HFFc6 (cell line): Measurements from ENCODE around the gene CYS1. TPM values are rescaled to one million over a fixed set of nuclear protein-coding genes. Genes with fewer than 3 reads are reported as not detected.
A peak's percentile ranks its signal among the peaks of the same experiment; 100 is the strongest.
"Not testable (repeated sequence)": the region's sequence is repeated elsewhere in the genome, so short reads cannot be mapped to it uniquely, and the experiment has no call there.

Experiments used
- DNase-seq: peaks from one replicate; pipeline ENCODE4 v3.0.0-alpha.2; 2018
- H3K27ac Mint-ChIP-seq: 2 replicates; pipeline ENCODE4 v1.8.0; 2020; ENCODE audit warnings: mild to moderate bottlenecking, mixed read lengths
- H3K27me3 Mint-ChIP-seq: 2 replicates; pipeline ENCODE4 v1.8.0; 2021; ENCODE audit warnings: mild to moderate bottlenecking, moderate library complexity, mixed read lengths; ENCODE audit not compliant: insufficient read depth
- H3K36me3 Mint-ChIP-seq: 2 replicates; pipeline ENCODE4 v1.8.0; 2021; ENCODE audit warnings: low read depth, mixed read lengths
- H3K4me1 Mint-ChIP-seq: 2 replicates; pipeline ENCODE4 v1.8.0; 2020; ENCODE audit warnings: low read depth, mixed read lengths
- H3K4me3 Mint-ChIP-seq: 2 replicates; pipeline ENCODE4 v1.8.0; 2020; ENCODE audit warnings: mild to moderate bottlenecking, moderate library complexity, mixed read lengths
- H3K9me3 Mint-ChIP-seq: 2 replicates; pipeline ENCODE4 v1.8.0; 2020; ENCODE audit warnings: mild to moderate bottlenecking, mixed read lengths
- CTCF ChIP-seq: fragments of 200-600 bp; sonication (generic); IDR thresholded peaks from 2 replicates; pipeline ENCODE4 v1.5.0; 2021; ENCODE audit warnings: antibody characterized with exemption, mild to moderate bottlenecking
- total RNA-seq, 6 experiments: library from RNA; stranded (reverse); fragmentation: NEBNext Ultra II Directional; extraction: Animal tissue kit (Norgen Biotek cat#: 25700); gene quantifications; 2 replicates in 1 of 6; 3 replicates in 5 of 6; pipeline ENCODE4 v1.2.3, GENCODE V29; 2021

Gene CYS1
- total RNA-seq, 6 experiments from 2014 or later, result 0.24 to 2.0 (median 1.4) TPM

GRCh38 chr2:10119601-10120157, 39.5 kb upstream of the CYS1 start:
- peaks cover 38% of the 10 kb centered on the region for H3K4me1 Mint-ChIP-seq
- H3K27ac Mint-ChIP-seq, result peak overlapping the region; percentile 97
- H3K9me3 Mint-ChIP-seq, result no peaks in the 10 kb centered on the region
- H3K4me3 Mint-ChIP-seq, result peak overlapping the region; percentile 94
- DNase-seq, result no peak
- TF ChIP-seq CTCF, result no peak
- peaks cover 1% of the 10 kb centered on the region; the same call in 1 of the 2 replicates for H3K27me3 Mint-ChIP-seq
- H3K36me3 Mint-ChIP-seq, result peaks cover 8% of the 10 kb centered on the region; the same call in 1 of the 2 replicates

GRCh38 chr2:10119027-10119325, 38.8 kb upstream of the CYS1 start:
- no peak overlapping the region for H3K4me3 Mint-ChIP-seq
- H3K27ac Mint-ChIP-seq, result no peak overlapping the region
- no peak for DNase-seq
- H3K4me1 Mint-ChIP-seq, result peaks cover 31% of the 10 kb centered on the region
- H3K9me3 Mint-ChIP-seq, result no peaks in the 10 kb centered on the region
- peaks cover 8% of the 10 kb centered on the region; the same call in 1 of the 2 replicates for H3K36me3 Mint-ChIP-seq
- peaks cover 1% of the 10 kb centered on the region; the same call in 1 of the 2 replicates for H3K27me3 Mint-ChIP-seq
- no peak for TF ChIP-seq CTCF

- no peaks in the 10 kb centered on the region for H3K9me3 Mint-ChIP-seq
- TF ChIP-seq CTCF, result no peak
- H3K27me3 Mint-ChIP-seq, result no peaks in the 10 kb centered on the region
- DNase-seq, result no peak
- H3K4me3 Mint-ChIP-seq, result no peak overlapping the region
- H3K36me3 Mint-ChIP-seq, result no peaks in the 10 kb centered on the region
- no peak overlapping the region for H3K27ac Mint-ChIP-seq
- no peaks in the 10 kb centered on the region for H3K4me1 Mint-ChIP-seq
Measured at GRCh38 chr2:10109311-10109710, 29.1 kb upstream of the CYS1 start.

GRCh38 chr2:10104906-10105305, 24.7 kb upstream of the CYS1 start:
- H3K36me3 Mint-ChIP-seq, H3K9me3 Mint-ChIP-seq, DNase-seq, H3K4me1 Mint-ChIP-seq, H3K4me3 Mint-ChIP-seq, H3K27ac Mint-ChIP-seq, H3K27me3 Mint-ChIP-seq: not testable (repeated sequence)

- Mint-ChIP-seq H3K4me3 (no peak overlapping the region), H3K36me3 (no peaks in the 10 kb centered on the region), H3K9me3 (no peaks in the 10 kb centered on the region), H3K4me1 (no peaks in the 10 kb centered on the region), H3K27me3 (peaks cover 5% of the 10 kb centered on the region), H3K27ac (no peak overlapping the region)
- DNase-seq, result no peak
- TF ChIP-seq CTCF, result no peak
Measured at GRCh38 chr2:10103179-10103578, 23.0 kb upstream of the CYS1 start.

- H3K36me3 Mint-ChIP-seq, result no peaks in the 10 kb centered on the region
- H3K4me1 Mint-ChIP-seq, result peaks cover 9% of the 10 kb centered on the region
- no peak overlapping the region for H3K4me3 Mint-ChIP-seq
- no peak for DNase-seq
- no peak overlapping the region for H3K27ac Mint-ChIP-seq
- no peak for TF ChIP-seq CTCF
- H3K27me3 Mint-ChIP-seq, result peaks cover 7% of the 10 kb centered on the region
- no peaks in the 10 kb centered on the region for H3K9me3 Mint-ChIP-seq
Measured at GRCh38 chr2:10101491-10101890, 21.3 kb upstream of the CYS1 start.
